Measurements from ENCODE around the gene RABGGTA.
A peak's percentile ranks its signal among the peaks of the same experiment; 100 is the strongest.

Gene RABGGTA

GRCh38 chr14:24300326-24300980 is 29.1 kb upstream of the RABGGTA start:
- DNase-seq (ENCODE audit: low spot score): no peak

- DNase-seq (ENCODE audit: low spot score): peak; percentile 91
Measured at GRCh38 chr14:24299255-24300191, 28.1 kb upstream of the RABGGTA start, which contains the start of the genes DHRS1 and NOP9. TSS of gene DHRS1 (minus strand) at chr14:24299780. CDS start at chr14:24299106, 674 bp downstream. TSS of gene NOP9 (plus strand) at chr14:24299850. CDS start at chr14:24299955, 105 bp downstream.

- DNase-seq (ENCODE audit: low spot score): peak; percentile 89
Measured at GRCh38 chr14:24298892-24299254, 27.5 kb upstream of the RABGGTA start.

- DNase-seq (ENCODE audit: low spot score): peak; percentile 67
Measured at GRCh38 chr14:24297190-24297964, 26.0 kb upstream of the RABGGTA start.

- DNase-seq (ENCODE audit: low spot score): peak; percentile 96
Measured at GRCh38 chr14:24296341-24297157, 25.2 kb upstream of the RABGGTA start.

- DNase-seq (ENCODE audit: low spot score): no peak
Measured at GRCh38 chr14:24293525-24293924, 22.1 kb upstream of the RABGGTA start.

- DNase-seq (ENCODE audit: low spot score): no peak
Measured at GRCh38 chr14:24292118-24292807, 20.9 kb upstream of the RABGGTA start.

GRCh38 chr14:24291446-24292117 is 20.2 kb upstream of the RABGGTA start:
- no peak for DNase-seq (ENCODE audit: low spot score)

- DNase-seq (ENCODE audit: low spot score): no peak
Measured at GRCh38 chr14:24290746-24291145, 19.3 kb upstream of the RABGGTA start.

GRCh38 chr14:24289649-24290280 is 18.4 kb upstream of the RABGGTA start:
- DNase-seq (ENCODE audit: low spot score): no peak

- no peak for DNase-seq (ENCODE audit: low spot score)
Measured at GRCh38 chr14:24286996-24287395, 15.6 kb upstream of the RABGGTA start.

- no peak for DNase-seq (ENCODE audit: low spot score)
Measured at GRCh38 chr14:24285351-24285750, 14.0 kb upstream of the RABGGTA start.

GRCh38 chr14:24284501-24285035 is 13.2 kb upstream of the RABGGTA start:
- no peak for DNase-seq (ENCODE audit: low spot score)

GRCh38 chr14:24283796-24284460 is 12.5 kb upstream of the RABGGTA start:
- no peak for DNase-seq (ENCODE audit: low spot score)

GRCh38 chr14:24282736-24283135 is 11.3 kb upstream of the RABGGTA start:
- no peak for DNase-seq (ENCODE audit: low spot score)

GRCh38 chr14:24281636-24282035 is 10.2 kb upstream of the RABGGTA start:
- no peak for DNase-seq (ENCODE audit: low spot score)

GRCh38 chr14:24280797-24281460 is 9.5 kb upstream of the RABGGTA start:
- no peak for DNase-seq (ENCODE audit: low spot score)
